Activated CD4-positive, CD25-positive, alpha-beta regulatory T cell treated with anti-CD3 and anti-CD28 coated beads, Interleukin-2, amount 50 U/mL, for 72 hours (primary cell): Measurements from ENCODE around the gene C6orf15.
A peak's percentile ranks its signal among the peaks of the same experiment; 100 is the strongest.

Experiments used
- DNase-seq: peaks from one replicate; pipeline ENCODE4 v3.0.0; 2021

The C6orf15 gene

GRCh38 chr6:31129130-31129529, 16.8 kb upstream of the C6orf15 start:
- no peak for DNase-seq

DNA sequence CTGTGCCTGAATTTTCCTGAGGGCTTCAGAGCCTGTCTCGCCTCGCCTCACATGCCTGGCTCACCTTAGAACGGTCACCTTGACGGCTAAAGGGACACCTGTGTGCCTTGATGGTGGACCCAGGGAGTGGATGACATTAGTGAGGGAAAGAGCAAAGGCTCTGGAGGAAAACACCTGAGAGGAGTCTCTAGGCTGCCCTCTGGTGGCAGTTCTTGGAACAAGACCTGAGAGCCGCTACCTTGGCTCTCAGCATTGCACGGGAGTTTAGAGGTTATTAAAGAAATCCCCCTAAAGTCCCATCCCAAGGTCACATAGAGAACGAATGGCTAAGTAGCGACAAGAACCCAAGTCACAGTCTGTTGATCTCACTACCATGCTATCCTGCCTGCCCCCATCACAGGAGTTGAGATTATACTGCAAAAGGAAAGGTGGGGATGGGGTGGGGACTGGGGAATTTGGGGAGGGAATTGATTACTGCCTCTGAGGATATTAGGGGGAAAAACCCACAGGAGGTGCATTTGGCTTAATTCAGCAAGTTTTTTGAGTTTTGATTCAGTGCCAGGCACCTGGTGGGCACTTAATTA, 15.8 kb upstream of the C6orf15 start:
- peak; percentile 80 for DNase-seq

GRCh38 chr6:31126396-31127175, 14.2 kb upstream of the C6orf15 start:
- no peak for DNase-seq

- no peak for DNase-seq
Observed at GRCh38 chr6:31125586-31126363, 13.4 kb upstream of the C6orf15 start.

DNA sequence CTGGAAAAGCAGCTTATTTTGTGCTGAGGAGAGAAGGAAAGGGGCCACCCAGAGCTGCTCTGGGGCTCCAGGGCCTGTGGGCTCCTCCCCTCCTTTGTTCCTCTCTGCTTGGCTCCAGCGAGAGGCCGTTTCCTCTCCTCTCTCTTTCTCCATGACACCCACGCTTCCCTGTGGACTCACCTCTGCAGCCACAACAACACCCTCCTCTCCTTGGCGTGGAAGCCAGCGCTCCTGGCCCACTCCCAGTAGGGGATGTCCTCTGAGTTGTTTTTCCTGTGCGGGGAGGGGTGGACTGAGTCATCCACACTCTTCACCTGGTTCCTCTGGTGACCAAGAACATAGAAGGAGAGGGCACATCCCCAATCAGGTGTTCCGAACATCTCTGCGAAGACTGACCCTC, 12.8 kb upstream of the C6orf15 start:
- no peak for DNase-seq

GRCh38 chr6:31122791-31123706, 10.7 kb upstream of the C6orf15 start:
- no peak for DNase-seq

DNA sequence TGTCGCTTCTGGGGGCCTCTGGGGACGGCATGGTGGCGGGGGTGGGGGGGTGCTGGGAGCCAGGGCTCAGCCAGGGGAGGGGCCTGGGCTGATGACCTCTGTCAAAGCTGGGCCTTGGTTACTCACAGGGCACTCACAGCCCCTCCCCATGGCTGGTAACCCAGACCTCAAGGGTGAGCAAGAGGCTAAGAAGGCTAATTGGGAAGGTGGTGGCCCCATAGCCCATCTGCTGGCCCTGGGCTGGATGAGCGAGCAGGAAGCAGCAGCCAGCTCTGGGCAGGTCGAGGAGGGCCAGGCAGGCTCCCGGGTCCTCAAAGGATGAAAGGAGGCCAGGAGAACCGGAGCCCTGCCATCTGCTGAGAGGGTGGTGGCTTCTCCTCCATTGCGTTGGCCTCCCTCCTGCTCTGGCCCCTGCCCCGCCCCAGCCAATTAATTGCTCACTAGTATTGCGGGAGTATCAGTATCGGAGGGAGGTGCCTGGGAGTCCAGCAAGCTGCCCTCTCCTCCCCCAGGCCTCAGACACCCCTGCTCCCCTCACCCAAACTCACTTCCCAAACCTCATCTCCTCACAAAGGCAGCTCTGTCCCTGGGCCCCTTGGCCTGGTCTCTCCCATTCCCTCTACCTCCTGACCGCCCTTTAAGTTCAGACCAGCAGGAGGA, 8.9 kb upstream of the C6orf15 start:
- DNase-seq: no peak

- no peak for DNase-seq
Observed at GRCh38 chr6:31120151-31120915, 8.0 kb upstream of the C6orf15 start, which contains the start of gene CDSN. CDSN (minus strand) TSS chr6:31120446; CDS start chr6:31120419, 27 bp downstream.

DNA sequence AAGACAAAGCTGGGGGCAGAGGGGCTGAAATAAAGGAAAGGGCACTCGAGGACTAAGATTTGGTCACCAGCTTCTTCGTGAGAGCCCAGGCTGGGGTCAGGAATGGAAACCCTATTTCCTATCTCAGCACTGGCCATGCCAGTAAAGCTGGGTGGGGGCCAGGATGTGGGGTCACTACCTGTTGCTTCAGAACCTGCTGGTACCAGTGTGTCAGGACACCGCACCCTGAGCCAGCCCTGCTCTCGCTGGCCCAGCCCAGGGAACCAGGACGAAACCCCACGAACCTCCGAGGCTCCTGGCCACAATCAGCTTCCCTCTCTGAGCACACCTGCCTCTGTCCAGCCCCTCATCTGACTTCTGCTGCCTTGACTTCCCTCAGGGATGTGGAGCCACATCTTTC, 5.8 kb upstream of the C6orf15 start:
- DNase-seq: no peak

- no peak for DNase-seq
Observed at GRCh38 chr6:31116661-31117385, 4.4 kb upstream of the C6orf15 start.

GRCh38 chr6:31115941-31116560, 3.7 kb upstream of the C6orf15 start:
- DNase-seq: no peak

DNA sequence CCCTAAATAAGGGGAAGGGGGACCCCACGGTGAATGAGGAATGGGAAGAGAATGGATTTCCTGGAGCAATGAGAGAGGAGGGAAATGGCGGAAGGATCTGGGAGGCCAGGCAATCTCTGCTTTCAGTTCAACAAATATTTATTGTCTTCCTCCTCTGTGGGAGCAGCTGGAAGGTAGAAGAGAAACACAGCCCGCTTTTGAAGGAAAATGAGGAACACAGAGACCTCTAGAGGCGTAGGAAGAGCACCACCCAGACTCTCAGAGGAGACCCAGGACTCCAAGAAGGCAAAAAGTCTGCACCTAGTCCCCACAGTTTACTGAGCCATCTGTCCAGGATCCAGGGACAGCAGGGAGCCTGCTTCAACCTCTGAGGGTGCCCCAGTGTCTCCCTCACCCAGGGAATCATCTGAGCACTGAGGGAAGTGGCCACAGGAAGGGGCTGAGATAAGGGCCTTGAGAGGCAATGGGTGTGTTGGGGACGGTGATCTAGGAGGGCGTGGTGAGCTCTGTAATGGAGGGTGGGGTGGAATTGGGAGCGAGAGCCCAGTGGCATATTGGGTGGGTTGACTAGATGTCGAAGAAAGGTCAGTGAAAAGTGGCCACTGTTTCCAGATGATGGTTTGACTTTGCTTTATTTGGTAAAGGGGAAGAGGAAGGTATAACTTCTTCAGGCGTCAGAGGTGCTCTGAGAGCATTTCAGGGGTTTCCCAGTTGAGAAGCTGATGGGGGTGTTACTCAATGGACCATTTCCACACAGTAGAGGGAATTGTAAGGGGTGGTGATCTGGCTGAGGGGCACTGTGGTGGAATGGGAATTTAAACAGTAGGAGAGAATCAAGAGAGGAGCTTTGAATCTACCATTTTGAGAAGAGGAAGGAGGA, 2.8 kb upstream of the C6orf15 start:
- no peak for DNase-seq

DNA sequence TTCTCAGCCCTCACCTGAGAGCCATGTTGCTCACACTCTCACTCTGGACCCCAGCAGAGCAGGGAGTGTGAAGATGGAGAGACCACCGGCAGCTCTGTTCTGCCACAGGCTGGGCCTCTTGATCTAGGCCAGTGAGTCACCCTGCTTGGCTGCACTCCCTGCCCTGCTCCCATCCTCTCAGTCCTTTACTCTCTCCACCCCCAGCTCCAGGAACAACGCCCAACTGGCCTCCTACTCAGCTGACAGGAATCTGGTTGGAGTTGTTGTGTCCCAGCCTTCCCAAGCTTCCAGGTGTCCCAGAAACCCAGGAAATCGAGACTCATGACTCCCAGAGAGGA, 2.1 kb upstream of the C6orf15 start, which contains the start of gene PSORS1C1:
TSS of gene PSORS1C1 (plus strand) at position 260 of the 338 bp plus-strand sequence. CDS start 14,833 bp downstream, outside the sequence.
- no peak for DNase-seq

- no peak for DNase-seq
Observed at GRCh38 chr6:31113861-31114540, 1.6 kb upstream of the C6orf15 start.

DNA sequence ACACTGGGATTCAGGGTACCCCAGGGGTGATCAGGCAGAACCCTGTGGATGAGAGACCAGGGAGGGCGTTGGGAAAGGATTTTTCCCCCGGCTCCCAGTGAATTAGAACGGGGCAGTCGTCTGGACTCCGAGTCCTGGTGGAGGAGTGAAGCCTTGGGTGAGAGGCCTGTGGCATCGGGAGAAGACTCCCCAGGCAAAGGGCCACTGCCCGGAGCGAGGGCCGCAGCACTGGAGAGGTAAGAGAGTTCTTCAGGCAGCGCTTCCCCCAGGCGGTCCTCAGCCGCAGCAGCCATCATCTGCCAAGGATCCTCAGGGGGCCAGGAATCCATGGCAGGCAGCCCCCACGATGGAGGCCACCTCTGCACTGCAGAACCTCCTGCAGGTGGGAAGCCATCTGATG, 663 bp downstream of the C6orf15 start:
- no peak for DNase-seq

DNA sequence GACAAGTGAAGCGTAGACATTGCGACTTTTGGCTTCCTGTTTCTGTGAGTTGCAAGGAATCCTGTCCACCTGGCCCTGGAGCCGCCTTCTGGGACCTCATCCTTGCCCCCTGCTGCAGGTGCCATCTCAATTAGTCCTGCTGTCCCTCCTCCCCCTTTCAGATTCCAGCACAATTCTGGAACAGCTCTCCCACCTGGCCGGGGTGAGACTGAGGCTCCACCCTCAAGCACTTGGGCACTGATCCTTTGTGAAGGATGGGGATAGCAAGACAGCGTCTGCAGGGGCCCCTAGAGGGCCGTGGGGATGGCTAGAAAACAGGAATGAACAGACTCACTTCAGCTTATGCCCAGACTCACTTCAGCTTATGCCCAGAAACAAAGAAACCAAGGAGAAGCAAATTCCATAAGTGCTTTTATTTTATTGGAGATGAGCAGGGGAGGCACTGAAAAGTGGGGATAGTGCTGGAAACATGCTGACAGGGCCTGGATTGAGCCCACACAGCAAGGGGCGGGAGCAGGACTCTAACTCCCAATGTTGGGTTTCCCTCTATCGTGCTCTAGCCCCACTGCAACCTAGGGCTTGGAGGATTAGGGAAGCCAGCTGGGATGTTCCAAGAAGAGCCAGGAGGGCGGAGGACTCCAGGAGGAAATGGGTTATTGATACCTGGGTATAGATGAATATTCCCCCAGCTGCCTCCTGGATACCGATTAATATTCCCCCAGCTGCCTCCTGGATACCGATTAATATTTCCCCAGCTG, 1.4 kb downstream of the C6orf15 start:
- no peak for DNase-seq

- DNase-seq: no peak
Observed at GRCh38 chr6:31107052-31107451, 5.3 kb downstream of the C6orf15 start.

DNA sequence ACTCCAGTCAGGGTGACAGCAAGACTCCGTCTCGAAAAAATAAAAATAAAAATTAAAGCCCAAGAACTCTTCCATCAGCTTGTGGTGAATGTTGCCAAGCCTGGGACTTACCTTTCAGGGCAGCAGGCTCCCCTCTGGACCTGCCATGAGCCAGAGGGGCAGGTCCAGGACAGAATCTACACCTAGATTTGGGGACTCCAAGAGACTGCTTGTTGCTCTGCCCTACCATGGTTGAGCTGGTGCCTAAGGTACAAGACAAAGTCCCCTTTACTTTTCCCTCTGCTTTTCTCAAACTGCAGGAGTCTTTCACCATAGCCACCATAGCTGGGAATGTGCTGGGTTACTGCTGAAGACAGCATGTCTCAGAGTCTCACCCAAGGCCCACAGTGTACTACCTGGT, 9.2 kb downstream of the C6orf15 start:
- no peak for DNase-seq
